CD8-positive, alpha-beta memory T cell (primary cell): ENCODE data around the gene LYRM2. TPM values are rescaled to one million over a fixed set of nuclear protein-coding genes. Genes with fewer than 3 reads are reported as not detected.

Experiments used
- CTCF ChIA-PET: fragments of 350-600 bp; sonication (Branson Sonifier 250); formaldehyde crosslinking; loops from one replicate; lab custom pipeline; 2021; ENCODE audit warnings: antibody characterized with exemption; lab: Charles Lee
- POLR2A ChIA-PET: fragments of 350-600 bp; sonication (Branson Sonifier 250); formaldehyde crosslinking; loops from one replicate; lab custom pipeline; 2021; ENCODE audit warnings: antibody characterized with exemption; lab: Charles Lee
- DNase-seq, 5 donors: peaks; one replicate each; pipeline versions ENCODE4 v3.0.0 to v3.0.0-alpha.2; 2020 to 2022; ENCODE audit warnings: mixed read lengths in 1 of 5
- H3K27ac ChIP-seq: one replicate; pipeline ENCODE4 v1.7.0; 2013; ENCODE audit warnings: low read depth, mild to moderate bottlenecking, low read length, moderate library complexity
- H3K27me3 ChIP-seq: 2 replicates; pipeline ENCODE4 v1.7.0; 2013; ENCODE audit warnings: low read length, mild to moderate bottlenecking; ENCODE audit not compliant: insufficient read depth, poor library complexity, severe bottlenecking
- H3K36me3 ChIP-seq: 2 replicates; pipeline ENCODE4 v1.7.0; 2013; ENCODE audit warnings: mild to moderate bottlenecking, low read length, moderate library complexity; ENCODE audit not compliant: insufficient read depth
- H3K4me1 ChIP-seq: 2 replicates; pipeline ENCODE4 v1.7.0; 2013; ENCODE audit warnings: mild to moderate bottlenecking, low read length, moderate library complexity; ENCODE audit not compliant: insufficient read depth
- H3K4me3 ChIP-seq: 2 replicates; pipeline ENCODE4 v1.7.0; 2013; ENCODE audit warnings: mild to moderate bottlenecking, low read length
- H3K9me3 ChIP-seq: 2 replicates; pipeline ENCODE4 v1.7.0; 2013; ENCODE audit warnings: mild to moderate bottlenecking, low read length
- H3K27ac Mint-ChIP-seq, 8 donors: one replicate each; pipeline ENCODE4 v1.8.0; 2020 to 2021; ENCODE audit warnings: mixed read lengths in 8 of 8, mild to moderate bottlenecking in 6 of 8, inconsistent platforms in 3 of 8, moderate library complexity in 3 of 8
- H3K27me3 Mint-ChIP-seq, 2 donors: one replicate each; pipeline ENCODE4 v1.8.0; 2020 to 2021; ENCODE audit warnings: mixed read lengths in 2 of 2, mild to moderate bottlenecking in 1 of 2, moderate library complexity in 1 of 2
- H3K36me3 Mint-ChIP-seq, 3 donors: one replicate each; pipeline ENCODE4 v1.8.0; 2020 to 2021; ENCODE audit warnings: mixed read lengths in 3 of 3, inconsistent platforms in 1 of 3, mild to moderate bottlenecking in 1 of 3
- H3K4me1 Mint-ChIP-seq, 3 donors: one replicate each; pipeline ENCODE4 v1.8.0; 2020 to 2021; ENCODE audit warnings: mixed read lengths in 3 of 3, inconsistent platforms in 1 of 3, mild to moderate bottlenecking in 1 of 3
- H3K4me3 Mint-ChIP-seq, 7 donors: one replicate each; pipeline ENCODE4 v1.8.0; 2020 to 2021; ENCODE audit warnings: mixed read lengths in 7 of 7, mild to moderate bottlenecking in 6 of 7, moderate library complexity in 4 of 7, inconsistent platforms in 2 of 7
- H3K9me3 Mint-ChIP-seq, 5 donors: one replicate each; pipeline ENCODE4 v1.8.0; 2020 to 2022; ENCODE audit warnings: mixed read lengths in 5 of 5, mild to moderate bottlenecking in 3 of 5, moderate library complexity in 2 of 5, inconsistent platforms in 1 of 5
- polyA plus RNA-seq: library from polyadenylated mRNA; unstranded; fragments of 300-500 nt; fragmentation: Illumina TruSeq; gene quantifications from one replicate; pipeline ENCODE4 v1.2.3, GENCODE V29; 2021
- total RNA-seq, 2 experiments: library from RNA; stranded (reverse); gene quantifications; one replicate each; pipeline ENCODE4 v1.2.3, GENCODE V29; 2021

LYRM2 gene
- total and polyA plus RNA-seq, 3 experiments from 2014 or later: 42.8 to 85.6 (median 46.2) TPM

DNA sequence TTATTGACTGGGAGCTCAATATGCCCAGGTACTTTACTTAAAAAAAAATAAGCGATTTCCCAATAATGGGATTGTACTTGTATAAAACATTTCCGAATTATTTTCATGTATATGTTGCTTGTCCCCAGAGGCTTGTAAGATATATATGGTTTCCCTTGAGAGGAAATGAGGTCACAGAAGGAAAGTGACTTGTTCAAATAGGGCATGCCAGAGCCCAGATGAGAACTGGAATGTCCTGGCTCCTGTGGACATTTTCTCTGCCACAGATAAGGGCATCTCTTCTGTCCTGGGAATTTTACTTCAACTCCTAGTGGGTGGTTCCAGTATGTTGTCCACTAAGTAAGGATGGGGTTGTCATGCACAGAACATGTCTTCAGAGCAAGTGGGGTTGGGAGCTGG lies 63.0 kb downstream of the LYRM2 start:
- POLR2A ChIA-PET: no interaction called here
- DNase-seq: no peak

DNA sequence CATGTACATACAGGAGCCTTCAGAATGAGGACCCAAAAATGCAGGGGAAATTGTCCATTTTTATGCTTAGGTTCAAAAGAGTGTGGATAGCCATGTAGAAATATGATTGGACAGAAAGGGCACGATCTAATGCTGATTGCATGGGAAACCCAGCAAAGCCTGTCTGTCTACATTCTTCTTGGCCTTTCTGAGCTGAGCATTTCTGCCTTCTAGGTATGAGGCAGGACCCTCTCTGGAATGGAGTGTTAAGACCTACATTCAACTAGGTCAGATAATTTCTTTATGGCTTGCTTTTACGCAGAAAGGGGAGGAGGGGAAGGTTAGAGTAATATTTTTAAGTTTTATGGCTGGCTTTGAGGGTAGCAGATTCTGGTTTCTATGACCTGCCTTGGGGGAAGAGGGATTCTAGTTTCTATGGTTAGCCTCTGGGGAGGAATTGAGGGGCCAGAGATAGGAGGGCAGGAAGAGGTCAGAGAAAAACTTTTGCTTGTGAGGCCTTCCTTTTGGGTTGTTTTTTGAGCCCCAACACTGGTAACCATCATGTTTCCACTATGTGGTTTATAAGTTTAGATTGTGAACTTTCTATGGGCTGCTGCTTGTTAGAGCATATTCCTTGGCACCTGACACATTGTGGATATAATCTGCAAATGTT lies 63.5 kb downstream of the LYRM2 start:
- H3K9me3 ChIP-seq: no peaks in the 10 kb centered on the region
- Mint-ChIP-seq H3K9me3 (no peaks in the 10 kb centered on the region), H3K36me3 (peaks cover 1 to 3% (median 3%) of the 10 kb centered on the region in 3 donors), H3K4me3 (no peak overlapping the region), H3K27ac (peak overlapping the region in 1 of 8 donors; percentile 35), H3K27me3 (peaks cover 0 to 12% of the 10 kb centered on the region in 2 donors), H3K4me1 (no peaks in the 10 kb centered on the region)
- no peaks in the 10 kb centered on the region for H3K27me3 ChIP-seq
- no peaks in the 10 kb centered on the region for H3K36me3 ChIP-seq
- ChIA-PET POLR2A (no interaction called here), CTCF (no interaction called here)
- H3K4me1 ChIP-seq: no peaks in the 10 kb centered on the region
- DNase-seq: no peak
- no peak overlapping the region for H3K4me3 ChIP-seq
- H3K27ac ChIP-seq: no peak overlapping the region

More for the DNA sequence above, 63.0 kb downstream of the LYRM2 start:
- H3K4me3 ChIP-seq: no peak overlapping the region
- H3K27me3 ChIP-seq: no peaks in the 10 kb centered on the region
- H3K9me3 Mint-ChIP-seq: no peaks in the 10 kb centered on the region
- no peak overlapping the region for H3K4me3 Mint-ChIP-seq
- CTCF ChIA-PET: no interaction called here
- no peaks in the 10 kb centered on the region for H3K36me3 ChIP-seq
- no peak overlapping the region for H3K27ac ChIP-seq
- peaks cover 0 to 12% of the 10 kb centered on the region in 2 donors for H3K27me3 Mint-ChIP-seq
- H3K27ac Mint-ChIP-seq: no peak overlapping the region
- H3K4me1 ChIP-seq: no peaks in the 10 kb centered on the region
- no peaks in the 10 kb centered on the region for H3K9me3 ChIP-seq
- H3K4me1 Mint-ChIP-seq: no peaks in the 10 kb centered on the region
- H3K36me3 Mint-ChIP-seq: peaks cover 2 to 3% (median 3%) of the 10 kb centered on the region in 3 donors

DNA sequence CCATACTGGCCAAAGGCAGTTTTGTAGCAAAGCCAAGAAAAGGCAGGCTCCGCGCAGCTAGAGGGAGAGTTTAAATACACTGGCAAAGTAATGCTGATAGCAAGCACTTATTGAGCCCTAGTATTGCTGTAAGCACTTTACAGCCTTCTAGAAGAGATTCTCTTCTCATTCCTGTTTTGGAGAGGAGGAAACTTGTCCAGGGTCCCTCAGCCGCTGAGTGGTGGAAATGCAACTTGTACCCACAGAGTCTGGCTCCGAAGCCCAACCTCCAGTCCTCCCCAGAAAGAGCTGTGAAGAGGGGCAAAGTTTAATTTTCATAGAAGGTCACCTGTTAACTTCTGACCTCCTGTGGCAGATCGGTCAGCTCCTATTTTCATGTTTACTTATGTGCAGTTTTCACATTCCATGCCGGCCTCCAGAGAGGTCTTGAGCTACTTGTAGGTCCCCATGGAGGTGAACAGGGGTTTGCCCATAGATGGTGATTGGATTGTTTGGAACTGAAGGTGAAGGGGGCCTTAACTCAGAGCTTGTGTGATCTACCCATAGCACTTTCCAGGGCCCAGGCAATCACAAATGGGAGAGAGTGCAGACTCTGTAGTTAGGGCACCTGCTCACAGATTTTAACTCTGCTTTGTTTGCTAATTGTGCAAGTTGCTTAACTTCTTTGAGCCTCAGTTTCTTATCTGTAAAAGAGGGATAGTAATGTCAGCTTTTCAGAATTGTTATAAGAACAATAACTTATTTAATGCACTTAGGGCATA lies 70.7 kb downstream of the LYRM2 start:
- POLR2A ChIA-PET: no interaction called here
- no peak overlapping the region for H3K27ac Mint-ChIP-seq
- H3K27me3 Mint-ChIP-seq: peaks cover 0 to 1% of the 10 kb centered on the region in 2 donors
- no peaks in the 10 kb centered on the region for H3K4me1 Mint-ChIP-seq
- H3K36me3 Mint-ChIP-seq: peaks cover 1 to 3% (median 2%) of the 10 kb centered on the region in 3 donors
- no peaks in the 10 kb centered on the region for H3K36me3 ChIP-seq
- H3K9me3 ChIP-seq: no peaks in the 10 kb centered on the region
- H3K4me3 ChIP-seq: no peak overlapping the region
- no peaks in the 10 kb centered on the region for H3K27me3 ChIP-seq
- no peak overlapping the region for H3K27ac ChIP-seq
- CTCF ChIA-PET: interaction anchor here (1.1 kb wide), 1 partner anchor 12 kb away, joined by 3 read pairs; no protein-coding TSS in a partner anchor
- no peak overlapping the region for H3K4me3 Mint-ChIP-seq
- DNase-seq: no peak
- no peaks in the 10 kb centered on the region for H3K9me3 Mint-ChIP-seq
- no peaks in the 10 kb centered on the region for H3K4me1 ChIP-seq

DNA sequence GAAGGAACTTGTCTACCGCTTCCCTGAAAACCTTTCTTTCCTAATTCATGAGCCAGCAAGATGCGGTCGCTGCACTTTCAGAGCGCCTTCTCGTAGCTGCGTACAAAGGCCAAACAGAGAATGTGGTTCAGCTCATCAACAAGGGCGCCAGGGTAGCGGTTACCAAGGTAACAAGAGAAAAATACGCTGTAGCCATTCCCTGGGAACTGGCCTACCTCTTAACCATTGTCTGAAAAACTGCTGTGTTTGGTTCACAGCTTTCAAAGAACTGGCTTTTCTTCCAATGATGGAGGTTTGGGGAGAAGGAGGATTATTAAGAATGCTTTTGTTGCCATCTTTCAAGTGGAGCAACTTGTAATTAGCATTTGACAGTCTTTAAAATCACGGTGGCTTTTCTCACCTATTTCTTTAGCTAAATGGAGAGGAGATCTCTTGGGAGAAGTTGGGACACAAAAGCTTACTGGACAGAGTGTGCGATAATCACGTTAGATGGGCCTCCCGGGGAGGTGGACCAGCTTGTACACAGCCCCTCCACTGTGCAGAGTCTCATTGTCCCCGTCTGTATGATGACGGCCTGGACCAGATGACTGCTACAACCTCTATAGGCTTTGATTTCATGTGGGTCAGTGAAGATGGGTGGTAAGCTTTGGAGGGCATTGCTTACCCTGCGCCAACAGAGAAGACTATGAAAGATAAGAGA lies 71.5 kb downstream of the LYRM2 start:
- POLR2A ChIA-PET: no interaction called here
- no peak overlapping the region for H3K4me3 Mint-ChIP-seq

DNA sequence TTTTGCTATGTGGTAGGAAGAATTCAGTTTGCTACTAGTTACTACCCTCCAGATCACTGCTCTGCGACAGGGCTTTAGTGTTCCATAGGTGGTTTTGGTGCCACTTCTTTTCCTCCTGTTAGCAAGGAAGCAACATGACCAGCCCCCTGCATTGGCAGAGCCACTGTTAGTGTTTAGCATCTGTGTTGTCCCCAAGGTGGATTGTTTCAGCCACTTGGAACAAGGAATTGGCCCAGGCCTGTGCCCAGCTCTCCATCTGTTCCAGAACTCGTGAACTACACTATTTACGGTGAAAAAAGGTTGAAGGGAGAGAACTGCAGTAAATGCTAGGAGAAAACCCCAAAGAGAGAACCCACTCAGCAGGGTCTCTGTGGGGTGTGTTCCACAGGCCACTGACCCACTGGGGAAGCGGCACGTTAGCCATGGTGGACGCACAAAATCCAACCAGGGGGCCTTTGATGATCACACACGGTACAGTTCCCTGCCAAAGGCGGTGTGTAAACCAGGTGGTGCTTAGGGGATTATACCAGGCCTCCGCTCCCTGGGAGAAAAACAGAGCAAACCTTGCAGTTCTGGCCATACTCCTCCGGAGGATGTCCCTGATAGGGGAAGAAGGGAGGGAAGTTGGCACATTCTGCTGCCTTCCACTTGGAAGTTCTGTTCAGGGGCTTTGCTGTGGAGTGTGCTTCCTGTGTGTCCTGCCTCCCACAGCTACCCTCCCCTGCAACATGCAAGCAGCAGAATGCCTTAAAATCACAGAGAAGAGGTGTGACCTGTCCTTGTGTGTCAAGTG lies 72.3 kb downstream of the LYRM2 start:
- POLR2A ChIA-PET: no interaction called here

More for the DNA sequence above, 71.5 kb downstream of the LYRM2 start:
- Mint-ChIP-seq H3K36me3 (peaks cover 1 to 3% (median 2%) of the 10 kb centered on the region in 3 donors), H3K4me1 (no peaks in the 10 kb centered on the region), H3K27ac (no peak overlapping the region), H3K27me3 (peaks cover 0 to 1% of the 10 kb centered on the region in 2 donors), H3K9me3 (no peaks in the 10 kb centered on the region)
- Histone ChIP-seq H3K27me3 (no peaks in the 10 kb centered on the region), H3K4me3 (no peak overlapping the region), H3K4me1 (no peaks in the 10 kb centered on the region), H3K36me3 (no peaks in the 10 kb centered on the region), H3K9me3 (no peaks in the 10 kb centered on the region), H3K27ac (no peak overlapping the region)
- DNase-seq: no peak
- CTCF ChIA-PET: no interaction called here

DNA sequence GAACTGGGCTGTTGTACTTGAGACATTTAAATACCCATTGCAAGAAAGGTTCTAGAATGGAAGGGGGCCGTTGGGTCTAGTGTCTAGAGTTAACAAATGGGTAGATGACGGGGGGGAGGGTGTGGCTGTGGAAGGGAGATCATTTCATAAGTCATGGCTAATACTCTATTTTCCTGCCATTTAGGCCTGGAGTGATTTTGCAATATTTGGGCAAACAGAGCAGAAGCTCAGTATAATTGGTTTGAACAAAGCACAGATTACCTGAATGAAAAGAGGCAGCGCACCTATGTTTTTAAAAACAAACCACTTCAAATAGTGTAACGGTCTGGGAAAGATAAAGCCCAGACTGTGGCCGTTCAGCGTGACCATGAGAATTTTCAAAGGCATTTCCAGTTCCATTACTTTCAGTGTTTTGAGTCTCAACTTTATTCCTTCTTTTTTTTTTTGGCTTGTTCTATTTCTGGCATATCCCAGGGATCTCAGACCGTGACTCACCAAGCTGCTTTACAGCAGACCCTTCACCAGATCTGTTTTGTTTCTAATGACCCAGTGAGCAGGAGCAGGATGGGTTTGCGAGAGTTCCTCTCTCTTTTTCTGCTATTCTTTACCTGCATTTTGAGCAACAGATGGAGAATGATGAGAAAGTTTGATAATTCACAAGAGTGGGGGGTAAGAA lies 73.7 kb downstream of the LYRM2 start:
- Mint-ChIP-seq H3K36me3 (peaks cover 0 to 2% (median 1%) of the 10 kb centered on the region in 3 donors), H3K4me1 (no peaks in the 10 kb centered on the region), H3K27me3 (no peaks in the 10 kb centered on the region), H3K27ac (no peak overlapping the region), H3K9me3 (no peaks in the 10 kb centered on the region), H3K4me3 (no peak overlapping the region)
- Histone ChIP-seq H3K4me3 (no peak overlapping the region), H3K27ac (no peak overlapping the region), H3K9me3 (no peaks in the 10 kb centered on the region), H3K27me3 (no peaks in the 10 kb centered on the region), H3K36me3 (no peaks in the 10 kb centered on the region), H3K4me1 (no peaks in the 10 kb centered on the region)
- POLR2A ChIA-PET: no interaction called here
- CTCF ChIA-PET: no interaction called here
- no peak for DNase-seq

More for the DNA sequence above, 72.3 kb downstream of the LYRM2 start:
- no peaks in the 10 kb centered on the region for H3K36me3 ChIP-seq
- no peaks in the 10 kb centered on the region for H3K4me1 ChIP-seq
- peaks cover 0 to 1% of the 10 kb centered on the region in 2 donors for H3K27me3 Mint-ChIP-seq
- H3K27ac ChIP-seq: no peak overlapping the region
- CTCF ChIA-PET: no interaction called here
- no peak overlapping the region for H3K27ac Mint-ChIP-seq
- no peak for DNase-seq
- peak overlapping the region in 1 of 7 donors; percentile 42 for H3K4me3 Mint-ChIP-seq
- peaks cover 1 to 2% (median 1%) of the 10 kb centered on the region in 3 donors for H3K36me3 Mint-ChIP-seq
- no peaks in the 10 kb centered on the region for H3K27me3 ChIP-seq
- H3K9me3 ChIP-seq: no peaks in the 10 kb centered on the region
- no peaks in the 10 kb centered on the region for H3K4me1 Mint-ChIP-seq
- no peak overlapping the region for H3K4me3 ChIP-seq
- no peaks in the 10 kb centered on the region for H3K9me3 Mint-ChIP-seq

DNA sequence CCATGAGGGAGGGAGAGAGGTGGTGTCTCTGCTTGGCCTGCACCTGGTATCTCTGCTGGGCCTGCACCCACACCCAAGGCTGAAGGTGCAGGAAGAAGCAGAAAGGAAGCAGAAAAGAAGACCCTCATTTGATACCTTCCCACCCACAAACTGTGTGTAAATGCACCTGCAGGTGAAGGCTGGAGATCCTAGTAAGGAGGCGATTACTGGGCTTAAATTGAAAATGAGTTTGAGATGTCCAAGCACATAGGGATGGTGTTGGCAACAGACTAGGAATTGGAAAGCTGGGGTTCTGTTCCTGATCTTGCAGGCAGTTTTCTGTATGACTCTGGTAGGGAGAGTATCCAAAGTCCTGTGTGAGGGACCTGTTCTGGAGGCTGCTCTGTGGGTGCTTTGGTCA lies 74.7 kb downstream of the LYRM2 start:
- POLR2A ChIA-PET: no interaction called here
- peak overlapping the region in 1 of 8 donors; percentile 36 for H3K27ac Mint-ChIP-seq
- CTCF ChIA-PET: no interaction called here

More for the DNA sequence above, 74.7 kb downstream of the LYRM2 start:
- no peak for DNase-seq
- H3K27me3 Mint-ChIP-seq: no peaks in the 10 kb centered on the region
- Histone ChIP-seq H3K9me3 (no peaks in the 10 kb centered on the region), H3K4me3 (no peak overlapping the region), H3K36me3 (no peaks in the 10 kb centered on the region), H3K27me3 (no peaks in the 10 kb centered on the region), H3K27ac (no peak overlapping the region), H3K4me1 (no peaks in the 10 kb centered on the region)
- H3K9me3 Mint-ChIP-seq: no peaks in the 10 kb centered on the region
- no peaks in the 10 kb centered on the region for H3K4me1 Mint-ChIP-seq
- no peak overlapping the region for H3K4me3 Mint-ChIP-seq
- peaks cover 0 to 1% (median 0%) of the 10 kb centered on the region in 3 donors for H3K36me3 Mint-ChIP-seq
